ENCODE measurements around the gene PCDHB12. TPM values are rescaled to one million over a fixed set of nuclear protein-coding genes. Genes with fewer than 3 reads are reported as not detected.

PCDHB12 gene
- total and polyA plus RNA-seq, 2 donors (not counting 1 experiment from before 2014, with no cell fraction given): not detected

GRCh38 chr5:141236516-141237313, 28.2 kb downstream of the PCDHB12 start:
- no peak overlapping the region for H3K9ac ChIP-seq (ENCODE audit: low read length)
- Mint-ChIP-seq H3K9me3 (ENCODE audit: insufficient read depth) (peaks cover 17% of the 10 kb centered on the region), H3K27ac (no peak overlapping the region), H3K27me3 (peaks cover 29% of the 10 kb centered on the region), H3K4me3 (no peak overlapping the region), H3K4me1 (no peaks in the 10 kb centered on the region)
- no peak overlapping the region for H2AFZ ChIP-seq (ENCODE audit: insufficient read depth, low read depth, low read length, poor library complexity, severe bottlenecking)
- intact Hi-C loops (cut with micrococcal nuclease): no loop called here
- H4K20me1 ChIP-seq (ENCODE audit: control insufficient read depth, insufficient read depth, low read length, poor library complexity, severe bottlenecking): no peaks in the 10 kb centered on the region
- DNase-seq: no peak
- H3K27me3 ChIP-seq (replicated peaks in 1 of 4; ENCODE audit: control extremely low read depth in 1 of 4, control insufficient read depth in 3 of 4, insufficient read depth in 4 of 4, low read length in 3 of 4): peaks cover 0 to 33% (median 17%) of the 10 kb centered on the region in 4 experiments
- CTCF ChIA-PET: no interaction called here
- no peak overlapping the region for H3K4me2 ChIP-seq (replicated peaks; ENCODE audit: low read depth, low read length, poor library complexity, severe bottlenecking)
- no peak for ATAC-seq (ENCODE audit: low read depth)
- no peak overlapping the region for H3K4me3 ChIP-seq (ENCODE audit: control extremely low read depth in 1 of 5, extremely low read depth in 1 of 5, insufficient read depth in 1 of 5, low read depth in 2 of 5, low read length in 4 of 5)
- H3K9me3 ChIP-seq (ENCODE audit: control extremely low read depth in 1 of 3, control insufficient read depth in 2 of 3, insufficient read depth in 1 of 3, low read length in 2 of 3): peaks cover 4 to 50% (median 40%) of the 10 kb centered on the region in 3 donors
- H3K79me2 ChIP-seq (ENCODE audit: control insufficient read depth, insufficient read depth, low read length): no peaks in the 10 kb centered on the region
- TF ChIP-seq, protein P1, sequence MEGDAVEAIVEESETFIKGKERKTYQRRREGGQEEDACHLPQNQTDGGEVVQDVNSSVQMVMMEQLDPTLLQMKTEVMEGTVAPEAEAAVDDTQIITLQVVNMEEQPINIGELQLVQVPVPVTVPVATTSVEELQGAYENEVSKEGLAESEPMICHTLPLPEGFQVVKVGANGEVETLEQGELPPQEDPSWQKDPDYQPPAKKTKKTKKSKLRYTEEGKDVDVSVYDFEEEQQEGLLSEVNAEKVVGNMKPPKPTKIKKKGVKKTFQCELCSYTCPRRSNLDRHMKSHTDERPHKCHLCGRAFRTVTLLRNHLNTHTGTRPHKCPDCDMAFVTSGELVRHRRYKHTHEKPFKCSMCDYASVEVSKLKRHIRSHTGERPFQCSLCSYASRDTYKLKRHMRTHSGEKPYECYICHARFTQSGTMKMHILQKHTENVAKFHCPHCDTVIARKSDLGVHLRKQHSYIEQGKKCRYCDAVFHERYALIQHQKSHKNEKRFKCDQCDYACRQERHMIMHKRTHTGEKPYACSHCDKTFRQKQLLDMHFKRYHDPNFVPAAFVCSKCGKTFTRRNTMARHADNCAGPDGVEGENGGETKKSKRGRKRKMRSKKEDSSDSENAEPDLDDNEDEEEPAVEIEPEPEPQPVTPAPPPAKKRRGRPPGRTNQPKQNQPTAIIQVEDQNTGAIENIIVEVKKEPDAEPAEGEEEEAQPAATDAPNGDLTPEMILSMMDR (IDR thresholded peaks at IDR 0.05): no peak
- no peak for TF ChIP-seq EZH2 (IDR thresholded peaks at IDR 0.05; ENCODE audit: borderline replicate concordance, insufficient read depth, low read depth, low read length, poor library complexity, severe bottlenecking)
- H3K27ac ChIP-seq (ENCODE audit: low read length in 2 of 2): no peak overlapping the region
- no peaks in the 10 kb centered on the region for H3K4me1 ChIP-seq (ENCODE audit: control insufficient read depth in 2 of 2, insufficient read depth in 2 of 2, low read length in 2 of 2)
- H3K36me3 ChIP-seq (replicated peaks in 1 of 2; ENCODE audit: control extremely low read depth in 1 of 2, control insufficient read depth in 1 of 2, extremely low read depth in 1 of 2, insufficient read depth in 2 of 2, low read length in 1 of 2): no peaks in the 10 kb centered on the region
- 39% methylated on average over 27 of the region's 32 CpGs for WGBS (ENCODE audit: insufficient coverage)
- POLR2A ChIA-PET: no interaction called here

DNA sequence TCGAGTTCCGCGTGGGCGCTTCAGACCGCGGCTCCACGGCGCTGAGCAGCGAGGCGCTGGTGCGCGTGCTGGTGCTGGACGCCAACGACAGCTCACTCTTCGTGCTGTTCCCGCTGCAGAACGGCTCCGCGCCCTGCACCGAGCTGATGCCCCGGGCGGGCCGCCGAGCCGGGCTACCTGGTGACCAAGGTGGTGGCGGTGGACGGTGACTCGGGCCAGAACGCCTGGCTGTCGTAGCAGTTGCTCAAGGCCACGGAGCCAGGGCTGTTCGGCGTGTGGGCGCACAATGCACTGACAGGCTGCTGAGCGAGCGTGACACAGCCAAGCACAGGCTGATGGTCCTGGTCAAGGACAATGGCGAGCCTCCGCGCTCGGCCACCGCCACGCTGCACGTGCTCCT, 33.0 kb downstream of the PCDHB12 start:
- 48% methylated on average over 43 of the region's 43 CpGs for WGBS (ENCODE audit: insufficient coverage)
- no peak overlapping the region for H3K4me3 ChIP-seq (ENCODE audit: control extremely low read depth in 1 of 5, extremely low read depth in 1 of 5, insufficient read depth in 1 of 5, low read depth in 2 of 5, low read length in 4 of 5)
- POLR2A ChIA-PET: no interaction called here
- no peaks in the 10 kb centered on the region for H4K20me1 ChIP-seq (ENCODE audit: control insufficient read depth, insufficient read depth, low read length, poor library complexity, severe bottlenecking)
- H3K27ac Mint-ChIP-seq: no peak overlapping the region
- H3K4me2 ChIP-seq (replicated peaks; ENCODE audit: low read depth, low read length, poor library complexity, severe bottlenecking): no peak overlapping the region
- H3K79me2 ChIP-seq (ENCODE audit: control insufficient read depth, insufficient read depth, low read length): no peaks in the 10 kb centered on the region
- H3K4me1 Mint-ChIP-seq: no peaks in the 10 kb centered on the region
- no peak overlapping the region for H3K4me3 Mint-ChIP-seq
- H3K9me3 Mint-ChIP-seq (ENCODE audit: insufficient read depth): peaks cover 17% of the 10 kb centered on the region
- DNase-seq (no peak), ATAC-seq (ENCODE audit: low read depth) (no peak)
- H3K27me3 ChIP-seq (replicated peaks in 1 of 4; ENCODE audit: control extremely low read depth in 1 of 4, control insufficient read depth in 3 of 4, insufficient read depth in 4 of 4, low read length in 3 of 4): peaks cover 0 to 34% (median 15%) of the 10 kb centered on the region in 4 experiments
- no peaks in the 10 kb centered on the region for H3K4me1 ChIP-seq (ENCODE audit: control insufficient read depth in 2 of 2, insufficient read depth in 2 of 2, low read length in 2 of 2)
- intact Hi-C loops (cut with micrococcal nuclease): no loop called here
- H3K9ac ChIP-seq (ENCODE audit: low read length): no peak overlapping the region
- TF ChIP-seq EZH2 (IDR thresholded peaks at IDR 0.05; ENCODE audit: borderline replicate concordance, insufficient read depth, low read depth, low read length, poor library complexity, severe bottlenecking): no peak
- TF ChIP-seq, protein P1 (IDR thresholded peaks at IDR 0.05): no peak
- H2AFZ ChIP-seq (ENCODE audit: insufficient read depth, low read depth, low read length, poor library complexity, severe bottlenecking): no peak overlapping the region
- peaks cover 32% of the 10 kb centered on the region for H3K27me3 Mint-ChIP-seq
- peaks cover 2 to 67% (median 49%) of the 10 kb centered on the region in 3 donors for H3K9me3 ChIP-seq (ENCODE audit: control extremely low read depth in 1 of 3, control insufficient read depth in 2 of 3, insufficient read depth in 1 of 3, low read length in 2 of 3)
- H3K27ac ChIP-seq (ENCODE audit: low read length in 2 of 2): no peak overlapping the region
- CTCF ChIA-PET: no interaction called here
- H3K36me3 ChIP-seq (replicated peaks in 1 of 2; ENCODE audit: control extremely low read depth in 1 of 2, control insufficient read depth in 1 of 2, extremely low read depth in 1 of 2, insufficient read depth in 2 of 2, low read length in 1 of 2): no peaks in the 10 kb centered on the region

Measured in B cell (primary cell).